B cell (primary cell): Measurements from ENCODE around the gene COPS4. TPM values are rescaled to one million over a fixed set of nuclear protein-coding genes. Genes with fewer than 3 reads are reported as not detected.
"Not testable (repeated sequence)": the region's sequence is repeated elsewhere in the genome, so short reads cannot be mapped to it uniquely, and the experiment has no call there.

ENCODE experiments used
- ATAC-seq: fragments of 200-7000 bp; cut with Tn5 transposase; one replicate; pipeline ENCODE4 v1.10.0; 2021; ENCODE audit warnings: low read depth, mild to moderate bottlenecking, moderate number of reproducible peaks, moderate library complexity
- CTCF ChIA-PET: fragments of 350-600 bp; sonication (Branson Sonifier 250); formaldehyde crosslinking; loops from one replicate; lab custom pipeline; 2021; ENCODE audit warnings: antibody characterized with exemption, inconsistent platforms; lab: Charles Lee
- POLR2A ChIA-PET: fragments of 350-600 bp; sonication (Branson Sonifier 250); formaldehyde crosslinking; loops from one replicate; lab custom pipeline; 2021; ENCODE audit warnings: antibody characterized with exemption; lab: Charles Lee
- DNase-seq: peaks from one replicate; pipeline ENCODE4 v3.0.0; 2013
- H2AFZ ChIP-seq: 2 replicates; pipeline ENCODE4 v1.6.1; 2012; ENCODE audit warnings: mild to moderate bottlenecking, low read depth, low read length; ENCODE audit not compliant: insufficient read depth, poor library complexity, severe bottlenecking
- H3K27ac ChIP-seq, 2 donors: 1 replicate in 1 of 2; 2 replicates in 1 of 2; pipeline ENCODE4 v1.5.1; 2012 to 2013; ENCODE audit warnings: low read length in 2 of 2, mild to moderate bottlenecking in 2 of 2, moderate library complexity in 1 of 2
- H3K27me3 ChIP-seq, 4 experiments: fragments of 200-600 bp in 1 of 4; sonication (generic) in 1 of 4; replicated peaks in 1 of 4; 1 replicate in 2 of 4; 2 replicates in 2 of 4; pipeline versions ENCODE4 v1.6.1 to v1.7.0; 2013 to 2016; ENCODE audit warnings: low read length in 3 of 4, mild to moderate bottlenecking in 2 of 4, mixed read lengths in 1 of 4, moderate library complexity in 1 of 4; ENCODE audit not compliant: insufficient read depth in 4 of 4, control insufficient read depth in 3 of 4; ENCODE audit errors: control extremely low read depth in 1 of 4
- H3K36me3 ChIP-seq, 2 experiments: replicated peaks in 1 of 2; 1 replicate in 1 of 2; 2 replicates in 1 of 2; pipeline versions ENCODE4 v1.6.1 to v1.7.1; 2013; ENCODE audit warnings: low read length in 1 of 2; ENCODE audit not compliant: insufficient read depth in 2 of 2, control insufficient read depth in 1 of 2; ENCODE audit errors: control extremely low read depth in 1 of 2, extremely low read depth in 1 of 2
- H3K4me1 ChIP-seq, 2 donors: fragments of 200-600 bp in 1 of 2; sonication (generic) in 1 of 2; 1 replicate in 1 of 2; 2 replicates in 1 of 2; pipeline versions ENCODE4 v1.5.1 to v1.6.1; 2013 to 2017; ENCODE audit warnings: low read length in 2 of 2; ENCODE audit not compliant: control insufficient read depth in 2 of 2, insufficient read depth in 2 of 2
- H3K4me2 ChIP-seq: replicated peaks from 2 replicates; pipeline ENCODE3; 2012; ENCODE audit warnings: mild to moderate bottlenecking, low read depth, low read length; ENCODE audit not compliant: poor library complexity, severe bottlenecking
- H3K4me3 ChIP-seq, 5 experiments: fragments of 200-600 bp in 1 of 5; sonication (generic) in 1 of 5; 1 replicate in 3 of 5; 2 replicates in 2 of 5; pipeline versions ENCODE4 v1.5.1 to v1.7.0; 2011 to 2016; ENCODE audit warnings: low read length in 4 of 5, mild to moderate bottlenecking in 4 of 5, low read depth in 2 of 5, control low read depth in 1 of 5, moderate library complexity in 1 of 5; ENCODE audit not compliant: insufficient read depth in 1 of 5; ENCODE audit errors: control extremely low read depth in 1 of 5, extremely low read depth in 1 of 5
- H3K79me2 ChIP-seq: fragments of 200-600 bp; sonication (generic); one replicate; pipeline ENCODE4 v1.6.0; 2016; ENCODE audit warnings: low read length; ENCODE audit not compliant: control insufficient read depth, insufficient read depth
- H3K9ac ChIP-seq: fragments of 200-600 bp; sonication (generic); 2 replicates; pipeline ENCODE4 v1.6.1; 2017; ENCODE audit warnings: mild to moderate bottlenecking, low read length, moderate library complexity
- H3K9me3 ChIP-seq, 3 donors: one replicate each; pipeline versions ENCODE4 v1.6.1 to v1.7.1; 2013; ENCODE audit warnings: low read length in 2 of 3; ENCODE audit not compliant: control insufficient read depth in 2 of 3, insufficient read depth in 1 of 3; ENCODE audit errors: control extremely low read depth in 1 of 3
- H4K20me1 ChIP-seq: 2 replicates; pipeline ENCODE4 v1.6.0; 2012; ENCODE audit warnings: mild to moderate bottlenecking, low read length; ENCODE audit not compliant: insufficient read depth, control insufficient read depth, poor library complexity, severe bottlenecking
- H3K27ac Mint-ChIP-seq: one replicate; pipeline ENCODE4 v1.8.0; 2021; ENCODE audit warnings: mixed read lengths
- H3K27me3 Mint-ChIP-seq: one replicate; pipeline ENCODE4 v1.8.0; 2021; ENCODE audit warnings: mixed read lengths
- H3K4me1 Mint-ChIP-seq: one replicate; pipeline ENCODE4 v1.8.0; 2021; ENCODE audit warnings: mixed read lengths
- H3K4me3 Mint-ChIP-seq: one replicate; pipeline ENCODE4 v1.8.0; 2021; ENCODE audit warnings: mixed read lengths
- H3K9me3 Mint-ChIP-seq: one replicate; pipeline ENCODE4 v1.8.0; 2022; ENCODE audit warnings: mixed read lengths; ENCODE audit not compliant: insufficient read depth
- CTCF ChIP-seq: fragments of 200-600 bp; IDR thresholded peaks from one replicate; pipeline ENCODE4 v1.8.0; 2022; ENCODE audit warnings: antibody characterized with exemption, mild to moderate bottlenecking
- EZH2 ChIP-seq: IDR thresholded peaks from 2 replicates; pipeline ENCODE4 v1.6.1; 2012; ENCODE audit warnings: borderline replicate concordance, low read depth, mild to moderate bottlenecking, moderate library complexity, low read length; ENCODE audit not compliant: insufficient read depth, poor library complexity, severe bottlenecking
- WGBS: methylation state at CpG from one replicate; pipeline ENCODE4 v1.1.5; 2013; ENCODE audit warnings: missing lambda C conversion rate; ENCODE audit not compliant: insufficient coverage; 5-methylcytosine and 5-hydroxymethylcytosine counted together
- intact Hi-C: fragments of 100-400 bp; cut with micrococcal nuclease; formaldehyde crosslinking; loops from one replicate; pipeline ENCODE4 v1.10.0; 2022
- polyA plus RNA-seq: library from polyadenylated mRNA; depleted of rRNA; stranded (reverse); fragments of >200 nt; gene quantifications from 2 replicates; pipeline ENCODE4 v1.2.3, GENCODE V29; 2012
- total RNA-seq, 2 donors: library from RNA; stranded (reverse); fragments of 120-200 nt in 1 of 2; gene quantifications; 1 replicate in 1 of 2; 2 replicates in 1 of 2; pipeline versions ENCODE4 v1.2.3 to v1.2.4, GENCODE V29; 2013 to 2022

Gene COPS4
- total and polyA plus RNA-seq, 2 donors (not counting 1 experiment from before 2014, with no cell fraction given), result 12.0 to 24.5 TPM

GRCh38 chr4:83082777-83083176, 47.8 kb downstream of the COPS4 start:
- Histone ChIP-seq H3K4me2 (peak overlapping the region; percentile 58), H2AFZ (no peak overlapping the region), H3K9me3 (peaks cover 0 to 6% (median 0%) of the 10 kb centered on the region in 3 donors), H3K27ac (peak overlapping the region; percentile 77 to 93), H4K20me1 (no peaks in the 10 kb centered on the region), H3K79me2 (no peaks in the 10 kb centered on the region), H3K4me3 (no peak overlapping the region), H3K9ac (no peak overlapping the region), H3K36me3 (peaks cover 0 to 21% of the 10 kb centered on the region in 2 experiments), H3K4me1 (peaks cover 26 to 37% of the 10 kb centered on the region in 2 donors), H3K27me3 (no peaks in the 10 kb centered on the region)
- CTCF ChIA-PET, result interaction anchor here (1.2 to 7.0 kb wide), 10 partner anchors 8 to 201 kb away, joined by 3 to 81 read pairs (median 13); partner anchors contain the start of gene COQ2
- intact Hi-C loops, result loop anchor here (5.0 kb wide), 1 partner anchor 65 kb away; no protein-coding TSS in a partner anchor
- Mint-ChIP-seq H3K27ac (peak overlapping the region; percentile 92), H3K27me3 (no peaks in the 10 kb centered on the region), H3K4me3 (no peak overlapping the region), H3K4me1 (peaks cover 37% of the 10 kb centered on the region), H3K9me3 (no peaks in the 10 kb centered on the region)
- ATAC-seq, result no peak
- POLR2A ChIA-PET, result interaction anchor here (1.7 to 2.5 kb wide), 3 partner anchors 27 to 174 kb away, joined by 6 to 10 read pairs (median 7); no protein-coding TSS in a partner anchor
- 88% methylated on average over 3 of the region's 4 CpGs for WGBS
- no peak for TF ChIP-seq EZH2
- no peak for TF ChIP-seq CTCF
- DNase-seq, result no peak

- peaks cover 44% of the 10 kb centered on the region for H3K4me1 Mint-ChIP-seq
- H3K27ac Mint-ChIP-seq, result peak overlapping the region; percentile 92
- WGBS, result 72% methylated on average over 5 of the region's 11 CpGs
- TF ChIP-seq CTCF, result peak; percentile 58
- TF ChIP-seq EZH2, result no peak
- Histone ChIP-seq H3K4me1 (peaks cover 26 to 37% of the 10 kb centered on the region in 2 donors), H3K27me3 (no peaks in the 10 kb centered on the region), H3K9ac (peak overlapping the region; percentile 25), H2AFZ (no peak overlapping the region), H3K4me3 (peak overlapping the region in 2 of 5 experiments; percentile 15 to 32), H3K79me2 (no peaks in the 10 kb centered on the region), H3K36me3 (peaks cover 5 to 31% of the 10 kb centered on the region in 2 experiments), H3K9me3 (peaks cover 0 to 6% (median 0%) of the 10 kb centered on the region in 3 donors), H3K27ac (peak overlapping the region; percentile 77 to 93), H3K4me2 (peak overlapping the region; percentile 58), H4K20me1 (no peaks in the 10 kb centered on the region)
- ChIA-PET CTCF (interaction anchor here (0.7 to 7.0 kb wide), 26 partner anchors 8 to 200 kb away, joined by 3 to 81 read pairs (median 6); partner anchors contain the start of genes COPS4 and COQ2), POLR2A (interaction anchor here (1.0 to 2.5 kb wide), 4 partner anchors 8 to 173 kb away, joined by 4 to 10 read pairs (median 6); no protein-coding TSS in a partner anchor)
- intact Hi-C loops, result loop anchor here (1.0 to 5.0 kb wide), 4 partner anchors 10 to 176 kb away; no protein-coding TSS in a partner anchor
- no peaks in the 10 kb centered on the region for H3K9me3 Mint-ChIP-seq
- no peaks in the 10 kb centered on the region for H3K27me3 Mint-ChIP-seq
- DNase-seq (peak; percentile 83), ATAC-seq (peak; percentile 98)
- peak overlapping the region; percentile 50 for H3K4me3 Mint-ChIP-seq
Observed at GRCh38 chr4:83083925-83084475, 49.0 kb downstream of the COPS4 start.

- WGBS, result 98% methylated on average over 7 of the region's 12 CpGs
- ChIA-PET CTCF (interaction anchor here (0.7 to 7.0 kb wide), 19 partner anchors 8 to 199 kb away, joined by 3 to 81 read pairs (median 6); partner anchors contain the start of genes COPS4 and COQ2), POLR2A (interaction anchor here (2.5 kb wide), 1 partner anchor 25 kb away, joined by 10 read pairs; no protein-coding TSS in a partner anchor)
- H3K79me2 ChIP-seq, H2AFZ ChIP-seq, H4K20me1 ChIP-seq, H3K27me3 Mint-ChIP-seq, H3K9ac ChIP-seq, H3K9me3 ChIP-seq, H3K9me3 Mint-ChIP-seq, H3K4me3 ChIP-seq, H3K4me3 Mint-ChIP-seq, DNase-seq, H3K27me3 ChIP-seq, ATAC-seq, H3K4me2 ChIP-seq: not testable (repeated sequence)
- peak overlapping the region; percentile 91 for H3K27ac Mint-ChIP-seq
- intact Hi-C loops, result loop anchor here (1.0 to 5.0 kb wide), 4 partner anchors 11 to 175 kb away; no protein-coding TSS in a partner anchor
- Histone ChIP-seq H3K27ac (peak overlapping the region; percentile 25 to 63), H3K36me3 (peaks cover 9 to 41% of the 10 kb centered on the region in 2 experiments), H3K4me1 (peaks cover 26 to 37% of the 10 kb centered on the region in 2 donors)
- peaks cover 39% of the 10 kb centered on the region for H3K4me1 Mint-ChIP-seq
Observed at GRCh38 chr4:83084956-83085355, 50.0 kb downstream of the COPS4 start.
